ENCODE measurements around the gene KCND3. TPM values are rescaled to one million over a fixed set of nuclear protein-coding genes. Genes with fewer than 3 reads are reported as not detected.
A peak's percentile ranks its signal among the peaks of the same experiment; 100 is the strongest.

KCND3 gene
- total and polyA plus RNA-seq, 8 donors: 0.87 to 15.8 (median 4.5) TPM

- H3K4me1 ChIP-seq: peaks cover 34 to 47% (median 41%) of the 10 kb centered on the region in 4 donors
Measured at GRCh38 chr1:111739925-111740765, 249.3 kb downstream of the KCND3 start.

GRCh38 chr1:111739194-111739924 lies 250.1 kb downstream of the KCND3 start, which contains the start of gene INKA2:
Gene INKA2, minus strand, starts transcription at chr1:111739395. Its CDS starts 153 bp downstream, at chr1:111739242.
- peak; percentile 29 to 90 (median 72) for TF ChIP-seq POLR2AphosphoS5 (IDR thresholded peaks at IDR 0.05)
- TF ChIP-seq EP300 (IDR thresholded peaks at IDR 0.05): no peak
- peak in 1 of 4 donors; percentile 49 for TF ChIP-seq POLR2A (IDR thresholded peaks at IDR 0.05)
- Histone ChIP-seq H3K4me3 (peak within 1 kb of the TSS; percentile 62 to 65 (median 64)), H3K27ac (peak within 1 kb of the TSS; percentile 83 to 91 (median 89)), H3K36me3 (no peaks in the 10 kb centered on the region), H3K9me3 (no peaks in the 10 kb centered on the region), H3K4me1 (peaks cover 38 to 55% (median 47%) of the 10 kb centered on the region in 4 donors), H3K27me3 (peaks cover 0 to 23% (median 0%) of the 10 kb centered on the region in 3 donors)
- intact Hi-C loops (cut with DNase I; ENCODE audit: low total_unique reads): no loop called here
- DNase-seq: peak; percentile 91 to 95
- WGBS, 5 donors: 0 to 1% (median 0%) methylated on average over 2 to 59 of the region's 59 CpGs

More at GRCh38 chr1:111739925-111740765, 249.3 kb downstream of the KCND3 start:
- H3K27me3 ChIP-seq: peaks cover 0 to 23% (median 0%) of the 10 kb centered on the region in 3 donors
- peak overlapping the region; percentile 62 to 65 (median 64) for H3K4me3 ChIP-seq
- 1 to 2% (median 1%) methylated on average over 52 to 63 of the region's 63 CpGs for WGBS, 5 donors
- peak in 1 of 3 donors; percentile 15 for TF ChIP-seq POLR2AphosphoS5 (IDR thresholded peaks at IDR 0.05)
- TF ChIP-seq CTCF (IDR thresholded peaks at IDR 0.05): no peak
- intact Hi-C loops (cut with DNase I; ENCODE audit: low total_unique reads): loop anchor here (10.0 kb wide), 1 partner anchor 255 kb away; no protein-coding TSS in a partner anchor
- H3K9me3 ChIP-seq: no peaks in the 10 kb centered on the region
- peak; percentile 69 to 82 for DNase-seq
- H3K27ac ChIP-seq: peak overlapping the region; percentile 83 to 91 (median 89)
- no peaks in the 10 kb centered on the region for H3K36me3 ChIP-seq

- WGBS, 5 donors: 0 to 2% (median 1%) methylated on average over 30 to 61 of the region's 61 CpGs
- intact Hi-C loops (cut with DNase I; ENCODE audit: low total_unique reads): no loop called here
- peak; percentile 69 to 91 for DNase-seq
Measured at GRCh38 chr1:111738436-111739193, 250.9 kb downstream of the KCND3 start.

GRCh38 chr1:111738133-111738435 lies 251.4 kb downstream of the KCND3 start:
- peaks cover 50 to 68% (median 59%) of the 10 kb centered on the region in 4 donors for H3K4me1 ChIP-seq
- 16 to 20% (median 18%) methylated on average over 9 of the region's 9 CpGs for WGBS, 5 donors
- intact Hi-C loops (cut with DNase I; ENCODE audit: low total_unique reads): no loop called here
- TF ChIP-seq EP300 (IDR thresholded peaks at IDR 0.05) (no peak), POLR2AphosphoS5 (IDR thresholded peaks at IDR 0.05) (no peak), POLR2A (IDR thresholded peaks at IDR 0.05) (no peak), CTCF (IDR thresholded peaks at IDR 0.05) (no peak)
- H3K9me3 ChIP-seq: no peaks in the 10 kb centered on the region
- H3K27ac ChIP-seq: peak overlapping the region; percentile 83 to 91 (median 89)
- no peak for DNase-seq
- peaks cover 0 to 23% (median 0%) of the 10 kb centered on the region in 3 donors for H3K27me3 ChIP-seq
- no peaks in the 10 kb centered on the region for H3K36me3 ChIP-seq
- peak overlapping the region; percentile 62 to 65 (median 64) for H3K4me3 ChIP-seq

More at GRCh38 chr1:111738436-111739193, 250.9 kb downstream of the KCND3 start:
- no peaks in the 10 kb centered on the region for H3K9me3 ChIP-seq
- H3K4me1 ChIP-seq: peaks cover 46 to 63% (median 54%) of the 10 kb centered on the region in 4 donors
- H3K27ac ChIP-seq: peak overlapping the region; percentile 83 to 91 (median 89)
- H3K27me3 ChIP-seq: peaks cover 0 to 23% (median 0%) of the 10 kb centered on the region in 3 donors
- no peaks in the 10 kb centered on the region for H3K36me3 ChIP-seq
- H3K4me3 ChIP-seq: peak overlapping the region; percentile 62 to 65 (median 64)
- TF ChIP-seq POLR2AphosphoS5 (IDR thresholded peaks at IDR 0.05) (peak in 2 of 3 donors; percentile 18 to 64), CTCF (IDR thresholded peaks at IDR 0.05) (no peak)
